Activated CD4-positive, alpha-beta T cell treated with anti-CD3 and anti-CD28 coated beads, Interleukin-10, Interleukin-2, amounts not matched to agents 100 ng/mL and 50 ng/mL, durations not matched to agents 16 hours and 8 hours (primary cell): ENCODE measurements around the gene GRIK5.
"Not testable (repeated sequence)": the region's sequence is repeated elsewhere in the genome, so short reads cannot be mapped to it uniquely, and the experiment has no call there.

Experiments used
- DNase-seq: peaks from one replicate; pipeline ENCODE4 v3.0.0-alpha.2; 2020

Gene GRIK5

DNA sequence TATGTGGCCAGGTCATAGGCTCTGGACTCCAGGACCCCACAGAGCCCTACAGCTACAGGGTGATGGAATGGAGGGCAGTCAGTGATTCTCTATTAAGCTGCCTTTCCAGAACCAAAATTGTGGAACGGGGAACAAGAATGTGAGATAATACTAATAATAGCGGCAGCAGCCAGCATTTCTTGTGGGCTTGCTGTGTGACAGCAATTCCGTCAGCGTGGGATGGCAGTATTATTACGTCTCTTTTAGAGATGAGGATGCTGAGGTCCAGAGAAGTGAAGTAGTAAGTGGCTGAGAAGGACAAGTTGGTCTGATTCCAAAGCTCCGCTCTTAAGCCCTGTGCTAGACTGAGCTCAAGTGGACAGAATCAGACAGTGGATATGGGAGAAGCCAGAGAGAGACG is 24.4 kb downstream of the GRIK5 start:
- DNase-seq: no peak

DNA sequence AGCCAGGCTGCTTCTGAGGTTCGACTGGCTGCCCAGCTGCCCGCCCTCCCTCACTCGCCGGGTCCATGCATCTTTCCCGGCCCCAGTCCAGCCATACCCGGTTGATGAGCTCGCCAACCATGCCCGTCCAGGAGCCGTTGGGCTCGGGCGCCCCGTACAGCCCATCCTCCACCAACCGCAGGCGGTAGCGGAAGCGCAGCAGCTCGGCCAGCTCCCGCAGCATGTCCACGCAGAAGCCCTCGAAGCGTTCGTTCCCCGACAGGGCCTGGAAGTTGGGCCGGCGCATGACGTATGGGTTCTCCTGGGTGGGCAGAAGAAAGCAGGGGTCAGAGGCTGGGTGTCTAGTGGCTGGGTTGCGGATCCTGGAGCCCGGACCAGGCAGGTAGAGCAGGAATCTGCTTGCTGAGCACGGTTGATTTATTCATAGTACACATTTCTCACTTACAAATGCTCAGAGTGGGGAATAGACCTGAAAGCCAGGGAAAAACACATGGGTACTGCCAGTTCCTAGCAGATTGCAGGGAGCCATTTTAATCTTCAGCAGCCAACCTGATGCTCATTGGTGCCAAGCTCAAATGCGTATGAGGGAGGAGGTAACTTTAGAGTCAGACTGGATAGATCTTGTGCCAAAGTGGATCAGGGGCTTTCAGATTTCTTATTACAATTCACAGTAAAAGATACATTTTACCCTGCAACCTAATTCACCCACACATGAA is 27.4 kb downstream of the GRIK5 start:
- DNase-seq: no peak

DNA sequence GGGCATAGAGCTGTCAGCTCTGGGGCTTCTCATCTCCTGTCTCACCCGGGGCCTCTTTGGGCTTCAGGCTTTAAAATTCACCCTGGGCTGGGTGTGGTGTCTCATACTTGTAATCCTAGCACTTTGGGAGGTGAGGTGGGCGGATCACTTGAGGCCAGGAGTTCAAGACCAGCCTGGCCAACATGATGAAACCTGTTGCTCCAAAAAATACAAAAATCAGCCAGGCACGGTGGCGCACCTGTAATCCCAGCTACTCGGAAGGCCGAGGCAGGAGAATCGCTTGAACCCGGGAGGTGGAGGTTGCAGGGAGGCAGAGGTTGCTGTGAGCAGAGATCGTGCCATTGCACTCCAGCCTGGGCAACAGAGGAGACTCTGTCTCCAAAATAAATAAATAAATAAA is 29.5 kb downstream of the GRIK5 start:
- not testable (repeated sequence) for DNase-seq

- DNase-seq: no peak
These were observed 30.0 kb downstream of the GRIK5 start for GRCh38 chr19:42040031-42040430.

GRCh38 chr19:42038666-42039065 is 31.3 kb downstream of the GRIK5 start:
- DNase-seq: no peak

DNA sequence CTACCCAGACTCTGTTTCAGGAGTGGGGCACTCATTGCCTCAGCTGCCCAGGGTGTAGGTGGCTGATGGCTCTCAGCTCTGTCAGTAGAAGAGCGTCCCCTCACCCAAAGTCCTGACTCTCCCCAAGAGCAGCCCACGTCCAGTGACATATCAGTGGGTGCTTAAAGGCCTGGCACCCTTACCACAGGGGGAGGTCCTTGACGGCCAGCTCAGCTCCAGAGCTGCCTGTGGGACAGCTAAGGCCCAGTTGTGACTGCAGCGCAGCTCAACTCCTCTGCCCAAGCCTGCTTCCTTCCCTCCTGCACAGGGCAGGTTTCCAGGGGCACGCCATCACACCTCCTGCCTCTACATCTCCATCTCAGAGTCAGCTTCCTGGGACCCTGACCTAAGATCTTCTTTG is 32.4 kb downstream of the GRIK5 start:
- no peak for DNase-seq

DNA sequence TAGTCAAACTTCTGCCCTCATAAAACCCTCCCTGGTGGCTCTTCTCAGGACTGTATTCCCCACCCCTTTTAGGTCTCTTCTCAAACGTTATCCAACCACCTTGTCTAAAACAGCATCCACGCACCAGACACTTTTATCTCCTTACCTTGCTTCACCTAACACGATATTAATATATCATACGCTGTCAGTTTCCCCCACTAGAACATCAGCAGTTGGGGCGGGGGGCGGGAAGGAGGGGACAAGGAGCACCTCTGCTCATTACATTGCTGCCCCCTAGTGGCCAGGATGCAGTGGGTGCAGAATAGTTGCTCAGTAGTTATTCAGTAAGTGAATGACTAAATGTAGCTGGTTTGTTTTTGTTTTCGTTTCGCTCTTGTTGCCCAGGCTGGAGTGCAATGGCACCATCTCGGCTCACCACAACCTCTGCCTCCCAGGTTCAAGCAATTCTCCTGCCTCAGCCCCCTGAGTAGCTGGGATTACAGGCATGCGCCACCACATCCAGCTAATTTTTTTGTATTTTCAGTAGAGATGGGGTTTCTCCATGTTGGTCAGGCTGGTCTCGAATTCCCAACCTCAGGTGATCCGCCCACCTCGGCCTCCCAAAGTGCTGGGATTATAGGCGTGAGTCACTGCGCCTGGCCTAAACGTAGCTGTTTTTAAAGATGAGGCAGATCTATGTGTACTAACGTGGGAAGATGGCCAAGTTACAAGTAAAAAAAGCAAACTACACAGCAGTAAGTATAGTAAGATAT is 35.2 kb downstream of the GRIK5 start:
- DNase-seq: peak; percentile 83

DNA sequence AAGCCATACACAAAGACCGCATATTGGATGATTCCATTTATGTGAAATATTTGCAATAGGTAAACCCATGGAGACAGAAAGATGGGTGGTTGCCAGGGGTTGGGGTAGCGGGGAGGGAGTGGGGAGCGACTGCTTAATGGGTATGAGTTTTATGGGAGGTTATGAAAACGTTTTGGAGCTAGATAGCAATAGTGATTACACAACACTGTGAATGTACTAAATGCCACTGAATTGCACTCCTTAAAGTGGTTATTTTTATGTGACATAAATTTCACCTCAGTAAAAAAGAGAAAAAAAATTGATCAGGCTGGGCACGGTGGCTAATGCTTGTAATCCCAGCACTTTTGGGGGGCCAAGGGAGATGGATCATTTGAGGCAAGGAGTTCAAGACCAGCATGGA is 36.6 kb downstream of the GRIK5 start:
- DNase-seq: no peak

DNA sequence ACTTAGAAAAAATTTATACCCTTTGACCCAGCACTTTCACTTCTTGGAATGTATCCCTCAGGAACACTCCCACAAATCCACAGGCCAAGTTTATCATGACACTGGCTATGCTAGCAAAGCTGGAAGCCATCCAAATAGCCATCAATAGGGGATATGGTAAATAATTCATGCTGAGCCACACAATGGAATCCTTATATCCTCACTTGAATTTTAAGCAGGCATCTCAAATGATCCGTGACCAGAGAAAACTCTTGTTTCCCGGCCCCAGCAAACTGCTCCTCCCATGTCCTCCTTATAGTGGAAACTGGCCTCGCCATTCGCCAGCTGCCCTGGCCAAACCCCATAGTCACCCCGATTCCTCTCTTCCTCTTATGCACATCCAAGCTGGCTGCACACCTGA is 37.6 kb downstream of the GRIK5 start:
- DNase-seq: no peak

DNA sequence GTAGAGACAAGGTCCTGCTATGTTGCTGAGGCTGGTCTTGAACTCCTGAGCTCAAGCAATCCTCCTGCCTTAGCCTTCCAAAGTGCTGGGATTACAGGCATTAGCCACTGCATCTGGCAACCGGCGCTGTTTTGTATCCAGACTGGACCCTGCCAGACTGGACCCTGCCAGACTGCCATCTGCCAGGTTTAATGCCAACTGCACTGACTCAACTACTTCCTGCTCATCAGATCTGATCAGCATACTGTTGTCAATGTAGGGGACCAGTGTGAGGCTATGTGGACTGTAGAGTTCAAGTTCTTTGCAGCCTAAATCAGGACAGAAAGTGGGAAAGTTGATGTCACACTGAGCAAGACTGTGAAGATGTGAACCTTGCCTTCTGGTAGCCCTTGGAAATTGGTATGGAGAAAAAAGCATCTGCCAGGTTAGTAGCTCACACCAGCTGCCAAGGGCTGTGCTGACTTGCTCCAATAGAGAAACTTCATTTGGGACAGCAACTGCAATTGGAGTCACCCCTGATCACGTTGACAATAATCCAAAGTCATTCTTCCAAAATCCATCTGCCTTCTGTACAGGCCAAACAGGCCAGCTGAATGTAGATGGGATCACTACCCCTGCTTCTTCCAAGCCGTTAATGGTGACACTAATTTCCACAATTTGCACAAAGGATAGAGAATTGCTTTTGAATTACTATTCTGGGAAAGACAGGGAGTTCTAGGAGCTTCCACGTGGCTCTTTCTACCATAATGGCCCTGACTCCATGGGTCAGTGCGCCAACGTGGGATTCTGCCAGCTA is 39.2 kb downstream of the GRIK5 start:
- DNase-seq: no peak

DNA sequence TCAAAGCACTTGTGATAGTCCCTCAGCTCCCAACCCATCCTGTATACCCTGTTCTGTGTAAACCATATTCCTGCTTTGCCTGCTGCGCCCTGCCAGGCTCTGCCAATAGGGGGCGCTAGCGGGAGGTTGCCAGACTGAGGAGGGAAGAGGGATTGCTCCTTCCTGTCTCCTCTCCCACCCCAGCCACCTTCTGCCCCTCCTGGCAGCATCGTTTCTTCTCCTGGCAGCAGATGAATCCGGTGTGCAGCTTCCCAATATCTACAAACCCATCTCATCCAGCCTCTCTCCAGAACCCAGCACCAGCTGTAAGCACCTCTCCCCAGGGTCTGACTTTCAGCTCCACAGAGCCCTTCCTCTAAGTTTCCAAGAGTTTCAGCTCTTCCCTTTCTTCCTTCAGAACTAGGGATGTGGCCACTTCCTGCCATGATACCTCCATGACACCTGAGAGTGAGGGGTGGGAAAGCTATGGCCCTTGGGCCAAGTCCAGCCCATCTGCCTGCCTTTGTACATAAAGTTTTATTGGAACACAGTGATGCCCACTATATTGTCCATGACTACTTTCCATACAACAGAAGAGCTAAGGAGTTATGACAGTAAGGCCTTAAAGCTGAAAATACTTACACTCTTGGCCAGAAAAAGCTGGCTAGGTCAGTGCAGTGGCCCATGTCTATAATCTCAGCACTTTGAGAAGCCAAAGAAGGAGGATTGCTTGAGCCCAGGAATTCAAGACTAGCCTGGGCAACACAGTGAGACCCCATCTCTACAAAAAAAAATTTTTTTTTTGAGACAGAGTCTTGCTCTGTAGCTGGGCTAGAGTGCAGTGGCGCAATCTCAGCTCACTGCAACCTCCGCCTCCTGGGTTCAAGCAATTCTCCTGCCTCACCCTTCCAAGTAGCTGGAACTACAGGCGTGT is 41.4 kb downstream of the GRIK5 start:
- peak; percentile 38 for DNase-seq

DNA sequence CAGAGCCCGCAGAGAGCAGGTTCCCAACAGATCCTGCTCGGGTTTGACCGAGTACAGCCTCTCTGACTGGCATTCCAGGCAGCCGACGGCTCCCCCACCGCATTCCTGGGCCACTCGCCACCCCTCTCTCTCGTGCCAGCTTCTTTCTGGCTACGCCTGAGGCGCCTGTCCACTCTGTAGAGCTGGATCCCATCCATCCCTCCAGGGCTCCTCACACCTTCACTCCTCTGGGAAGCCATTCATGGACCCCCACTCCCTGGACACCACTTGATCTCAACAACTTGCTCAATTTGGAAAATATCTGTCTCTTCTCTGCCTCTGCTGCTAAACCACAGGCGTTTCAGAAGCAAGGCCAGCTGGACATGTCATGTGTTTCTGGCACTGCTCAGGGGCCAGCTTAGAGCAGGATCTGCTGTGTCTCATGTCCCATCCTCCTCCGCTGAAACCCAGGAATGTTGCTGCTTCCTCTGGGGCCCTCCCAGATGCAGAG is 45.3 kb downstream of the GRIK5 start:
- DNase-seq: no peak

DNA sequence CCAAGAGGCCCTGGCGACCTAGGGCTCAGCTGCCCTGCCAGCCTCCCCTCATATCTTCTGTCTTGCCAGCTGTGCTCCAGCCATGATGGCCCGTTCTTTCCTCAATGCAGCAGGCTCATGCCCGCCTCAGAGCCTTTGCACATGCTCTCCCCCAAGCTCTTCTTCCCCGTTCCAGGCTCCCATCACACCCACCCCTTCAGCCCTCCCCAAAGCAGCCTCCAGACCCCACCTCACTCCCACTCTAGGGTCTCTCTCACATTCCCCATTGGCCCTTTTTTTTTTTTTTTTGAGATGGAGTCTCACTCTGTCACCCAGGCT is 46.1 kb downstream of the GRIK5 start:
- no peak for DNase-seq

DNA sequence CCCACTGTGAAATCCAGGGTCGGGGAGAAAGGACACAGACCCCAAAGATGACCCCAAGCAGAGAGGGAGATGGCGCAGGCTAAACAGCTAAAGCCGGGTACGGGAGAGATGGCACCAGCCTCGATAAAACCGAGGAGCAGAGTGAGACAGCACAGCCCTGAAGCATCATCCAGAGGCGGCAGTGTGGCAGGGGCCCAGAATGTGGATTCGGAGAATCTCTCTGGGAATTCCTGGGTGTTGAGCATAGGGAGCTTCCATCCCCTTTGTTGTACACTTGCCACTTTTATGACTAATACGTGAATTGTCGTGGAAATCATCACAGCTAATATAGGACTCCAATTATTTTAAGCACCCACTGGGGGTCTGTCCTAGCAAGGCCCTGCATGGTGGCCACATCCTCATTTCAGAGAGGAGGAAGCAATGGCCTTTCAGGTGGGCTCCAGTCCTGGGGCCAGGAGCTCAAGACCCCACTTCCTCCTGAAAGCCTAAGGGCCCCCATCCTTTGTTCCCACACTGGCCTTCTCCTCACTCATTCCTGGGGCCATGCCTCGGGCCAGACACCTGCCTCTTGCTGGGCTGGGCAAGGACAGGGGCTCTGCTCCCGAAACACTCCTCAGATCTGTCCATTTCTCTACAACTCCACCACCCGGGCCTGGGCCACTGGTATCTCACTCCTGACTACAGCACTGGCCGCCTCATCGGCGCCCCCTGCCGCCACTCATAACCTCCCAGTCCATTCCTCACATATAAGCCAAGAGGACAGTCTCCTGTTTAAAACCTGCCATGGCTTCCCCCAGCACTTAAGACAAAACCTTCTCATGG is 46.7 kb downstream of the GRIK5 start:
- peak; percentile 34 for DNase-seq

DNA sequence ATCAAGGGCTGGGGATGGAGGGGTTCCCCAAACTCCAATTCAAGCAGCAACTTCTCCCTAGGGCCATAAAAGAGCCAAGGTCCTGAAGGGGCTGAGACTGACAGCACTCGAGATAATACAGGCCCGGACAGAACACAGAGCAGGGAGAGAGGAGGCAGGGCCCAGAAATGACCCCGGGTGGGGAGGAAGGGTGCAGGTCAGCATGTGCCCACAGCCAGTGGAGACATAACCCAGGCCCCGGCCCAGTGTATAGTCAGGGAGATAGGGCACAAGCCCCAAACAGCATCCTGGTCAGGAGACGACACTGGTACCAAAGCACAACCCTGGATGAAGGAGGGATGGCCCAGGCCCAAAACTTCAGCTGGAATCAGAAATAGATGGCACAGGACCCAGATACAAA is 47.4 kb downstream of the GRIK5 start:
- DNase-seq: no peak

- DNase-seq: no peak
These were observed 48.8 kb downstream of the GRIK5 start for GRCh38 chr19:42021185-42021584.

GRCh38 chr19:42018503-42019193 is 51.4 kb downstream of the GRIK5 start:
- DNase-seq: no peak

GRCh38 chr19:42017040-42017439 is 53.0 kb downstream of the GRIK5 start:
- DNase-seq: no peak

GRCh38 chr19:42012747-42013146 is 57.3 kb downstream of the GRIK5 start:
- not testable (repeated sequence) for DNase-seq

GRCh38 chr19:42010245-42011126 is 59.5 kb downstream of the GRIK5 start:
- DNase-seq: no peak
